CD4-positive, alpha-beta T cell treated with Interferon gamma for 1 hour (primary cell): ENCODE data around the gene CD34.
"Not testable (repeated sequence)": the region's sequence is repeated elsewhere in the genome, so short reads cannot be mapped to it uniquely, and the experiment has no call there.

Experiments used
- DNase-seq: peaks from one replicate; pipeline ENCODE4 v3.0.0-alpha.2; 2020

Gene CD34

DNA sequence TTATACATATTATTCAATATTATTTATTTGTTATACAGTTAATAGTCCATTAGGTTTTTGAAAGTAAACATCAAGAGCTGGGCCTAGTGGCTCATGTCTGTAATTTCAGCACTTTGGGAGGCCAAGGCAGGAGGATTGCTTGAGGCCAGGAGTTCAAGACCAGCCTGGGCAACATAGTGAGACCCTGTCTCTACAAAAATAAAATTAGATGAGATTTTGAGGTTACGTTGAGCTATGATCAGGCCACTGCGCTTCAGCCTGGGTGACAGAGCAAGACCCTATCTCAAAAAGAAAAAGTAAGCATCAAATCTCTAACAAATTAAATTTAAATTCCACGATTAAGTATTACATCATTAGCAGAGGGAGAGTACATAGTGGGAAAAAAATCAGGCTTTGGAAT, 15.0 kb upstream of the CD34 start:
- DNase-seq = not testable (repeated sequence)

- DNase-seq = no peak
Observed at GRCh38 chr1:207925210-207925609, 14.3 kb upstream of the CD34 start.

GRCh38 chr1:207923561-207923960, 12.6 kb upstream of the CD34 start:
- no peak for DNase-seq

- no peak for DNase-seq
Observed at GRCh38 chr1:207923121-207923520, 12.2 kb upstream of the CD34 start.

DNA sequence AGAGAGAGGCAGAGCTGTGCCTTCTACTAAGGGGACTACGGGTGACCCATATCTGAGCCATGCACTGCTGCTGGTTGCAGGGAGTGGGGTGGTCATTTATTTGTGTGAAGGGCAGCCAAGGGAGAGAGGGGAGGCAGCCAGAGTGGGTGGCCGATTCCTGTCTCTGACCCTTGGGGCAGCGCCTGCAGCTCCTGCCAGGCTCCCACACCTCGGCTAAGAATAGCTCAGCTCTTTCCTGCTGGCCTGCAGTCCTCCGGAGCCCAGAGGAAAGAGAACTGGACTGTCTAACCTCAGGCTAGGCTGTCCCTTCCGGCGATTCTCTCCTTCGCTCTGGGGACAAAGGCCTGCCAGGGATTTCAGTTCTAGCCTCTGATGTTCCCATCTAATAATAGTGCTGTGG, 11.6 kb upstream of the CD34 start:
- DNase-seq = no peak

DNA sequence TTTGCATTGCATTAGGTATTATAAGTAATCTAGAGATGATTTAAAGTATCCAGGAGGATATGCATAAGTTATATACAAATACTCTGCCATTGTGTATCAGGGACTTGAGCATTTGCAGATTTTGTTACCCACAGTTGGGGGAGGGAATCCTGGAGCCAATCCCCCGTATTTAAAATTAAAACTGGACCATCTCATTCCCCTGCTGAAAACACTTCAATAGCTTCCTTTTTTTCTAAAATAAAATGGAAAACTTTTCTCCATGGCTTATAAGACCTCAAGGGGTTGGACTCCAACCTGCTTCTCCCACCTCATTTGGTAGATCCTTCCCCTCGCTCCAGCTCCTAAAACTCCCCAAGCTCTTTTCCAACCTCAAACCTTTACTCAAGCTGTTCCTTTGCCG, 10.4 kb upstream of the CD34 start:
- DNase-seq = no peak

- no peak for DNase-seq
Observed at GRCh38 chr1:207920444-207921021, 9.6 kb upstream of the CD34 start.

- no peak for DNase-seq
Observed at GRCh38 chr1:207919523-207920170, 8.7 kb upstream of the CD34 start.

- DNase-seq = no peak
Observed at GRCh38 chr1:207918581-207918980, 7.7 kb upstream of the CD34 start.

- DNase-seq = no peak
Observed at GRCh38 chr1:207918011-207918410, 7.1 kb upstream of the CD34 start.

GRCh38 chr1:207917080-207917479, 6.2 kb upstream of the CD34 start:
- no peak for DNase-seq

DNA sequence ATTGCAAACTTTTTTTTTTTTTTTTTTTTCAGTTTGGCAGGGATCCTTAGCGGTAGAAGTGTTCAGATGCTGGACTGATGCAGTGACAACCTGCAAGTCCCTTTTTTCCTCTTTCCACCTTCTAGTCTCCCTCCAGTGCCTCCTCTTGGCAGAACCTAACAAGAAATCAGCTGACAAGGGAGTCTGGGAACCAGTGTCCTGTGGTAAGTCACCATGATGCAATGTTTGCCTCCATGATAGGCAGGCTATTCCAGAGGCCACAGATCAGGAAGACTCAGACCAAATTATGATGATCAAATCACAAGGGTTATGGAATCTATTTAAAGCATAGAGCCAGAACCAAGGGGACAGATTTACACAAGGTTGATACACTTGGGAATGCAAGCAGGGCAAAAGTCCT, 3.0 kb upstream of the CD34 start:
- DNase-seq = no peak

DNA sequence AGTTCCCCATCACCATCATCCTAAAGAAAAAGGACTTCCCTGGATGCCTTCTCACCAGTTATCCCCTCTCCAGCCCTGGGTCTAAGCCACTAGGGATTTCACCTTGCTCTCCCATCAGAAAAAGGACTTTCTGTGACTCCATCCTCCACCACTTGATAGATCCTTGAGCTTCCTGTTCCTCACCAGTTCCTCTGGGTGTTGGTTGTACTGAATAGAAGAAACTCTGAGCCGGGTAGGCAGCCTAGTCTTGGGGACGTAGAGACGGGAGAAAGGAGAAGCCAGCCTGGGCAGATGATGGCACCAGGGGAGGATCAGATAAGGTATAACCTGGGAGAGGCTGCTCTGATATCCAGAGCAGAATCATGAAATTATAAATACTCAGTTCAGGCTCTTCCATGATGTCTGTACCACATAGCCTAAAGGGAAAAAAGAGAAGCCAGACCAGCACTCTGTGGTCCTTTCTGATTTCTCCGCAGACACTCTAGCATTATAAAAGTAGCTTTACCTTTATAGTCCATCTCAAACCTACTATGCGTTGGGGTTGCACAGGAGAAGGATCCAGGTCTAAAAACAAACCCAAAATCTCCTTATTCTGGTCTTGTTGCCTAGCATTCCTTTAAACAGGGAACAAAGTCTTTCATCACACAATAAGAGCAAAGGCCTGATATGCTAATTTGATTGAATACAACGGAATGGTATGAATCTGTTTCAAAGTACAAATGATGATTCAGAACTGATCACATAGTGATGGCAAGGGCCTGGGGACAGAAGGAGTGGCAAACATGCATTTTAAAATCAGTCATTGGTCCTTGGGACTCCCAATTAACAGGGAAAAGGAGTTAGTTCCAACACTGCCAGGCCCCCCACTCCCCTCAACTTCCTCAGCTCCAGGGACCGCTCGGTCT, 1.2 kb upstream of the CD34 start:
- no peak for DNase-seq

DNA sequence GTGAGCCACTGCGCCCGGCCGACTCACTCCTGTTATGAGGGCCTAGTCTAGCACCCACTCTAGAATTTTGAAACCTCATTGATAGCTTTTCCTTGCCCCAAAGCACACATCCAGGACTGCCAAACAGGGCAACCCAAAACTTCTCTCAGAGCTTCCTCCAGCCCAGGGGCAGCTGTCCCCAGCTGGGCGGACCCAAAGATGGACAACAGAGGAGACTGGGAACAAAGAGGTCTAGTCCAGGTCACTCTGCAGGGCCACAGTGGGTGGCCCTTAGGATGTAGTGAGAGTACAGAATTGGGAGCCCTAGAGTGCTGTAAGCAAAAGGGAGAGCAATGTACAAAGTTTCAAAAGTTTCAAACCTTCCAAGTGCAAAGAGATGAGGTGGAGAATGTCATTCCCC, 1.2 kb downstream of the CD34 start:
- DNase-seq = no peak

DNA sequence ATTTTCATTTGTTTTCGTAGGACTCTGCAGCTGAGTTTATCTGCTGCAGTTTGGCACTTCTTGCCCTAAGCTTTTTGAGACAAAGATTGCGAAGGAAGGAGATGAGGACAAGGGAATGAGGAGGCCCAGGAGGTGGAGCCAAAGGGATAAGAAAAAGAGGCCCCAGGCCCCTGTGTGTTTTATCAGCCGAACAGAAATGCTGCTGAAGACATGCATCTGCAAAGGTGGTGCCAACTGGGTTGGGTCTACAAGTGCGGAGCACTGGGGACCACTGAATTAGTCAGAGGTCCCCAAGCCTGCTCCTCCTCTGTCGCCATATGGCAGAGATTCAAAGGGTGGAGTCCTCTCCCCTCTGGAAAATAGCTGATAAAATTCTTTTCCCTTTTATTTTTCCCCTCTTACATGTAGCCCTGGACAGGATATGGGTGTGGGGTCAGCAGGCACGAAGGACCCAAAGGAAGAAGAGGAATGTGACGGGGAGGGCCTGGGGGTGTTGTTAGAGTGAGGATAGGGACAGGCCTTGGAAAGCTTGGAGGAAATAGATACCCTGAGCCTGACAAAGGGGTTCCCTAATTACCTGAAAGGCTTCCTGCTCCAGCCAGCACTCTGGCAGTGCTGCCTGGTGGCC, 2.7 kb downstream of the CD34 start:
- no peak for DNase-seq

DNA sequence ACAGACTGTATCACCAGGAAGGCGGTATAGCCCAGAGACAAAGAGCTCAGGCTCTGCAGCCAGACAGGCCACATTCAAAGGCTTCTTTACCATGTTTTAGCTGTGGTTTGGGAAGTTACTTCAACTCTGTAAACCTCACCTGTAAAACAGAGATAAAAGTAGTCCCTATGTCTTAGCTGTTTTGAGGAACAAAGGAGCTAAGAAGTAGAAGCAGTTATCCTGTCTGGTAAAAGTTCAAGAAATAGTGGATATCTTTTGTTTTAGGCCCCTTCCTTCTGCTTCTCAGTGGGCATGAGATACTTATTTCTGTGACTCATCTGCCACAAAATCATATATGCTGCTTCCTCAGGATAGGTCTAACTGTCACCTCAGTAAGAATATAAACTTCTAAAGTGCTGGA, 6.5 kb downstream of the CD34 start:
- DNase-seq = no peak

DNA sequence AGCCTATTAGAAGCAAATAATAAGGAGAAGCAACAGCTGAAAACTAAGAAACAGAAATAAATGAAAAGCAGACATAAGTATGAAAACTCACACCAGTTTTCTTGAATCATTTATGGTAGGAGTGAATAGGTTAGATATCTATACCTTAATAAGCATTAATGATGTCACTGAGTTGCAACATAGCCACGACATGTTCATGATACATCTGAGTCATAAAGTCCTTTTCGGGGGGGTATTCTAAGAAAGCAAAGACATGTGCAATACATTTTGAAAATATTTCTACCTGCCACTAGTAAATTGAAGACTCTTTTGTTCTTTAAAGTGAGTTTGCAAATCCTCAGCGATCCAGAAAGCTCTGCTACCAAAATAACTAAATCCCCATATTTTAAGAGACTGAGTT, 7.2 kb downstream of the CD34 start:
- no peak for DNase-seq

DNA sequence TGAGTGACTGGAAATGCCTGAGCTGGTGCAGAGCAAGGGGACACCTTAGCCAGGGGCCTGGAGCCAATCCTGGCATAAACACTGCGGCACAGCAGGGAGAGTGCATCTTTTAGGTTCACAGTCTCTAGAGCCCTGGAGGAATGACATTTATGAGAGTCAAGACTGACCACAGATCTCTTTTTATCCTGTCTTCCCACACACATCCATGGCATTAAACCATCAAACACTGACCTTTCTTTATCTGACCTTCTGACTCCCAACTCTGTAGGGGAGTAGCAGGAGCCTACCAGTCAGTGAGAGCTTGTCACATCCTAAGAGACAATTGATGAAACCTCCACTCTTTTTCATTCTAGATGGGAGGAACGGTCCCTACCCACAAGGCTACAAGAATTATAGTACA, 7.9 kb downstream of the CD34 start:
- no peak for DNase-seq

GRCh38 chr1:207902566-207902965, 8.4 kb downstream of the CD34 start:
- no peak for DNase-seq

DNA sequence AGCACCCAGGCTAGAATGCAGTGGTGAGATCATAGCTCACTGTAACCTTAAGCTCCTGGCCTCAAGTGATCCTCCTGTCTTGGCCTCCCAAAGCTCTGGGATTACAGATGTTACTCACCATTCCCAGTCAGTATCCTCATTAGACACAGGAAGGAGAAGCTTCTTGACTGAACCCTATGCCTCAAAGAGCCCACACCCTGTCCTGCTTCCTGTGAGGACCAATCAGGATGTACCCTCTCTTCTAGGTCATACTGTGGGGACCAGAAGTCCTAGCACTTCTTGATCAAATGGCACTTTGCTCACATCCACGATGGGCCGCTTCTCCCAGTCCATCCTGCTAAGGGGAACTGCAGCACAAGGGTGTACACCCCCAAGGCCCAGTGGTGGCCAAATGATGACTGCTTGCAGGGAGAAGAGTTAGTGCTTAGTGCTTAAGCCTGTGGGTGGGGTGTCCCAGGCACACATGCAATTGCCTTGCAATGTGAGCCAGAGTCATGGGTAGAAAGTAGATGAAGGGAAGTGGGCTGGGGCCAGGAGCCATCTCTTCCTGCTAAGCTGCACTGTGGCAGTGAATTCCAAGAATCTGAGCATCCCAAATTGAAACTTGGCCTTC, 9.8 kb downstream of the CD34 start:
- no peak for DNase-seq

DNA sequence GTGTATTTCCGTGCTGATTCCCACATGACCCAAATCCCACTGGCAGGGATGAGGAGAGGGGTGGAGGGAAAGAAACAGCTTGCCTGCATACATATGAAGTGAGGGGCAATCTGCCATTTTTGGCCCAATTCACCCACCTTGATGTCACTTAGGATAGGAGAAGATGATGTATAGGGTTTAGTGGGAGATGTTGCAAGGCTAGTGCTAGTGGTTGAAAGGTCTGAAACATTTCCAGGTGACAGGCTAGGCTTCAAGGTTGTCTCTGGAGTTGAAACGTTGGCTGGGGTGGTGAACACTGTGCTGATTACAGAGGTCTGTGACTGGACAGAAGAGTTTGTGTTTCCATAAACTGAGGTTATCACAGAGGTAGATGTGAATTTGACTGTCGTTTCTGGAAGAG, 12.1 kb downstream of the CD34 start:
- no peak for DNase-seq

- no peak for DNase-seq
Observed at GRCh38 chr1:207898260-207898659, 12.7 kb downstream of the CD34 start.

- no peak for DNase-seq
Observed at GRCh38 chr1:207897188-207897587, 13.7 kb downstream of the CD34 start.
